Measurements from ENCODE around the gene CDC27. TPM values are rescaled to one million over a fixed set of nuclear protein-coding genes. Genes with fewer than 3 reads are reported as not detected.

CDC27 gene
- total RNA-seq, 6 experiments from 2014 or later, result 27.5 to 50.4 (median 32.9) TPM

DNA sequence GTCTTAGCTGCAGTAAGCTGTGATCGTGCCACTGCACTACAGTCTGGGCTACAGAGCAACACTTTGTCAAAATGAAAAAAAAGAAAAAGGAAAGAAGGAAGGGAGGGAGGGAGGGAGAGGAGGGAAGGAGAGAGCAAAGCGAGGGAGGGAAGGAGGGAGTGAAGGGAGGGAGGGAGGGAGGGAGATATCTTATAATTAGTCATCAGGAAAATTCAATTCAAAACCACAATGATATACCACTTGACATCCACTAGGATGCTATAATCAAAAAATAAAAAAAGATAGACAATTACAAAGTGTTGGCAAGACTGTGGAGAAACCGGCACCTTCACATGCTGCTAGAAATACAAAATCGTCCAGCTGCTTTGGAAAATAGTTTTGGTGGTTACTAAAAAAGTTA lies 93.8 kb downstream of the CDC27 start:
- no peak for DNase-seq
- no peak for ATAC-seq

DNA sequence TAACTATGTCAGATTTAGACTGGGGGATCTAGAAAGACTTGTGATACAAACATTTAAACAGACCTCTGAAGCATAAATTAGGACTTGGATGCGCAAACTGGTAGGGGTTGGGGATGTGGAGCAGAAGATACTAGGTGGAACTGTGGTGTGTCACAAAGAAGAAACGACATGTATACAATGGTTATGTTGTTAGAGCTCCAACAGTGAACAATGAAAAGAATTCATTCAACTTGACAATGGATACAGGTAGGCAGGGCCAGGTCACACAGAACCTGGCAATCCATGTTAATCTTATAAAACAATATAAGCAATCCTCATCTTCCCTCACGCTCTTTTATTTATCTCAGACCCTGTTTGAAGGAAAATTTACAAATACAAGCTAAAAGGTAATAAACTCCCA lies 102.0 kb downstream of the CDC27 start:
- Histone ChIP-seq H3K4me1 (no peaks in the 10 kb centered on the region), H3K27me3 (no peaks in the 10 kb centered on the region), H3K27ac (no peak overlapping the region), H3K36me3 (no peaks in the 10 kb centered on the region), H3K4me3 (no peak overlapping the region), H3K9me3 (no peaks in the 10 kb centered on the region)
- 91% methylated on average over 3 of the region's 3 CpGs for WGBS (ENCODE audit: insufficient coverage, low coverage, low lambda C conversion rate, missing lambda C conversion rate)
- ATAC-seq, result no peak
- DNase-seq, result no peak
- no peak for TF ChIP-seq POLR2A (IDR thresholded peaks at IDR 0.05)
- TF ChIP-seq, protein P1, sequence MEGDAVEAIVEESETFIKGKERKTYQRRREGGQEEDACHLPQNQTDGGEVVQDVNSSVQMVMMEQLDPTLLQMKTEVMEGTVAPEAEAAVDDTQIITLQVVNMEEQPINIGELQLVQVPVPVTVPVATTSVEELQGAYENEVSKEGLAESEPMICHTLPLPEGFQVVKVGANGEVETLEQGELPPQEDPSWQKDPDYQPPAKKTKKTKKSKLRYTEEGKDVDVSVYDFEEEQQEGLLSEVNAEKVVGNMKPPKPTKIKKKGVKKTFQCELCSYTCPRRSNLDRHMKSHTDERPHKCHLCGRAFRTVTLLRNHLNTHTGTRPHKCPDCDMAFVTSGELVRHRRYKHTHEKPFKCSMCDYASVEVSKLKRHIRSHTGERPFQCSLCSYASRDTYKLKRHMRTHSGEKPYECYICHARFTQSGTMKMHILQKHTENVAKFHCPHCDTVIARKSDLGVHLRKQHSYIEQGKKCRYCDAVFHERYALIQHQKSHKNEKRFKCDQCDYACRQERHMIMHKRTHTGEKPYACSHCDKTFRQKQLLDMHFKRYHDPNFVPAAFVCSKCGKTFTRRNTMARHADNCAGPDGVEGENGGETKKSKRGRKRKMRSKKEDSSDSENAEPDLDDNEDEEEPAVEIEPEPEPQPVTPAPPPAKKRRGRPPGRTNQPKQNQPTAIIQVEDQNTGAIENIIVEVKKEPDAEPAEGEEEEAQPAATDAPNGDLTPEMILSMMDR (IDR thresholded peaks at IDR 0.05), result no peak
- intact Hi-C loops (cut with DNase I), result no loop called here

More for the DNA sequence above, 93.8 kb downstream of the CDC27 start:
- WGBS (ENCODE audit: insufficient coverage, low coverage, low lambda C conversion rate, missing lambda C conversion rate), result 86% methylated on average over 4 of the region's 4 CpGs
- TF ChIP-seq, protein P1 (IDR thresholded peaks at IDR 0.05), result no peak
- no peak for TF ChIP-seq POLR2A (IDR thresholded peaks at IDR 0.05)
- no peak overlapping the region for H3K4me3 ChIP-seq
- intact Hi-C loops (cut with DNase I), result no loop called here
- no peaks in the 10 kb centered on the region for H3K9me3 ChIP-seq
- H3K27ac ChIP-seq, result no peak overlapping the region
- no peaks in the 10 kb centered on the region for H3K27me3 ChIP-seq
- no peaks in the 10 kb centered on the region for H3K4me1 ChIP-seq
- no peaks in the 10 kb centered on the region for H3K36me3 ChIP-seq

DNA sequence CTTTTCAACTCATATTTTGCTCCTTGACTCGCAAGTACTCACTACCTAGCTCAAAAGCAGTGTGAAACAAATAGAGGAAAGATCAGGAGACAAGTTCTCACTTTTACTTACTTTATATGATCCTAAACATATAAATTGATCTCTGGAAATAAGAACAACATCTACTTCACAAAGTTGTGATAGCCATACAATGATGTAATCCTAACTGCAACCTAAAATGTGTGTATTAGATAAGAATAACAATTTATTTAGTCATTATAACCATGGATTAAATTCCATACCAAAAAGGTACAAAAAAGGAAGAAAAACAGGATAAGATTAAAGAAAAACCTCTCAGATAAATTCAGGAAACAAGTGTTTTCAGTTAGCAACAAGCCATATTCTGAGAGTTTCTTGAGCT lies 103.4 kb downstream of the CDC27 start:
- 92% methylated on average over 1 of the region's 1 CpG for WGBS (ENCODE audit: insufficient coverage, low coverage, low lambda C conversion rate, missing lambda C conversion rate)

DNA sequence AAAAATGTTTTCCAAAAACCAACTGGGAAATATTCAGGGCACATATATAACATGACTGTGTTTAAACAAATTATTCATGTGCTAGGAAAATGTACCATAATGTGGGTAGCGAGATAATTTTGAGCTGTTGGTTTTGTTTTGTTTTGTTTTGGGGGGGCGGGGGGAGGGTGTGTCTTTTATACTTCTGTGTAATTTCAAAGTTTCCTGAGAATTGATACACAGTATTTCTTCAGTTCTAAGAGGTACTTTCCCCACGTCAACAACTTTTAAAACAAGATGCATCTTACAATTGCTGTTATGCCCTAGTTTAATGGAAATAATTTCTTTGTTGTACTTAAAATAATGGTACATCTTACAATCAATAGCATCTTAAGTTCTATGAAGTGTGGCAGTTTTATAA lies 110.3 kb downstream of the CDC27 start:
- H3K4me3 ChIP-seq, result no peak overlapping the region
- H3K9me3 ChIP-seq, result no peaks in the 10 kb centered on the region
- no peaks in the 10 kb centered on the region for H3K4me1 ChIP-seq
- no peak overlapping the region for H3K27ac ChIP-seq
- no peak for ATAC-seq
- TF ChIP-seq, protein P1 (IDR thresholded peaks at IDR 0.05), result no peak
- no peak for TF ChIP-seq POLR2A (IDR thresholded peaks at IDR 0.05)
- H3K27me3 ChIP-seq, result no peaks in the 10 kb centered on the region
- 91% methylated on average over 3 of the region's 3 CpGs for WGBS (ENCODE audit: insufficient coverage, low coverage, low lambda C conversion rate, missing lambda C conversion rate)
- intact Hi-C loops (cut with DNase I), result no loop called here
- DNase-seq, result no peak
- peaks cover 0 to 3% (median 0%) of the 10 kb centered on the region in 4 donors for H3K36me3 ChIP-seq

More for the DNA sequence above, 103.4 kb downstream of the CDC27 start:
- H3K4me1 ChIP-seq, result no peaks in the 10 kb centered on the region
- H3K27ac ChIP-seq, result no peak overlapping the region
- no peak for DNase-seq
- no peak for ATAC-seq
- TF ChIP-seq, protein P1 (IDR thresholded peaks at IDR 0.05), result no peak
- no peak for TF ChIP-seq POLR2A (IDR thresholded peaks at IDR 0.05)
- no peaks in the 10 kb centered on the region for H3K36me3 ChIP-seq
- no peaks in the 10 kb centered on the region for H3K9me3 ChIP-seq
- H3K27me3 ChIP-seq, result no peaks in the 10 kb centered on the region
- H3K4me3 ChIP-seq, result no peak overlapping the region
- intact Hi-C loops (cut with DNase I), result no loop called here

DNA sequence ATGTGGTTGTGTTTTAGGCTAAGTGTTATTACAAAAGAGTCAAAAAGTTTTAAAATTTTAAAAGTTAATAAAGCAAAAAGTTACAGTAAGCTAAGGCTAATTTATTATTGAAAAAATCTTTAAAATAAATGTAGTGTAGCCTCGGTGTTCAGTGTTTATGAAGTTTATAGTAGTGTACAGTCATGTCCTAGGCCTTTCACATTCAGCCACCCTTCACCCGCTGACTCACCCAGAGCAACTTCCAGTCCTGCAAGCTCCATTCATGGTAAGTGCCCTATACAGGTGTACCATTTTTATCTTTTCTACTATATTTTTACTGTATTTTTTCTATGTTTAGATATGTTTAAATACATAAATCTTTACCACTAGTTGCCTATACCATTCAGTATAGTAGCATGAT lies 111.5 kb downstream of the CDC27 start:
- Histone ChIP-seq H3K27ac (no peak overlapping the region), H3K4me1 (no peaks in the 10 kb centered on the region), H3K9me3 (no peaks in the 10 kb centered on the region), H3K36me3 (peaks cover 0 to 3% (median 0%) of the 10 kb centered on the region in 4 donors), H3K27me3 (no peaks in the 10 kb centered on the region), H3K4me3 (no peak overlapping the region)
- intact Hi-C loops (cut with DNase I), result no loop called here
- TF ChIP-seq, protein P1 (IDR thresholded peaks at IDR 0.05), result no peak
- TF ChIP-seq POLR2A (IDR thresholded peaks at IDR 0.05), result no peak
- ATAC-seq, result no peak
- WGBS (ENCODE audit: insufficient coverage, low coverage, low lambda C conversion rate, missing lambda C conversion rate), result 84% methylated on average over 2 of the region's 2 CpGs
- no peak for DNase-seq

Data from right lobe of liver (tissue), 6 donors.